Measurements from ENCODE around the gene TM6SF1.

DNA sequence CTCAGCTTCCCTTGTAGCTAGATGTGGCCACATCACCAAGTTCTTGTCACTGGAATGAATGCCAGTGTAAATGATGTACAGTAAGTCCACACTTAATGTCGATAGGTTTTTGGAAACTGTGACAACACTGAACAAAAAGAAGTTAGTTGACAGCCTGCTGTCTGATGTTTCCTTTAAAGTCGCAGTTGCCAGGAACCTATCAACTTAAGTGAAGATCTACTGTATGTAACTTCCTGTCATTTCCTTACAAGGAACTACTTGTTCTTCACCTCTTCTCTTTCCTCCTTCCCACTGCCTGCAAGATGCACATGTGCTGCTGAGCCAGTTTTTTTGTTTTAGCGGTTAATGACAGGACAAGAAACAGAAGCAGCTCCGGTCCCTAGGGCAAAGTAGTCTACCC is 55.6 kb downstream of the TM6SF1 start:
- TF ChIP-seq POLR2AphosphoS5 (IDR thresholded peaks at IDR 0.05; ENCODE audit: low read depth, low read length): no peak
- no peak for TF ChIP-seq POLR2A (IDR thresholded peaks at IDR 0.05; ENCODE audit: low read depth, low read length)
- no peak for TF ChIP-seq TAF1 (IDR thresholded peaks at IDR 0.05; ENCODE audit: low read depth, low read length)

Data from GM12891 (cell line).